Astrocyte (in vitro differentiated cells and primary cell): ENCODE results near the gene CIB1.

ENCODE experiments used
- CTCF ChIP-seq: IDR thresholded peaks from 2 replicates; pipeline ENCODE4 v1.5.1; 2011; ENCODE audit warnings: low read depth, mild to moderate bottlenecking, inconsistent platforms, low read length, moderate library complexity; ENCODE audit not compliant: insufficient read depth
- EZH2 ChIP-seq: IDR thresholded peaks from 2 replicates; pipeline ENCODE4 v1.6.1; 2012; ENCODE audit warnings: mild to moderate bottlenecking, low read length, inconsistent platforms; ENCODE audit not compliant: insufficient read depth

- TF ChIP-seq EZH2 (no peak), CTCF (no peak)
Observed at GRCh38 chr15:90209591-90209990, 24.1 kb downstream of the CIB1 start.
